Smooth muscle cell (in vitro differentiated cells): ENCODE measurements around the gene CHST7. TPM values are rescaled to one million over a fixed set of nuclear protein-coding genes. Genes with fewer than 3 reads are reported as not detected.
"Not testable (repeated sequence)": the region's sequence is repeated elsewhere in the genome, so short reads cannot be mapped to it uniquely, and the experiment has no call there.

Experiments
- DNase-seq: peaks from one replicate; lab custom pipeline; 2025; ENCODE audit not compliant: unreplicated experiment; lab: John Stamatoyannopoulos, UW
- H2AFZ ChIP-seq: fragments of 200-600 bp; sonication (generic); 2 replicates; pipeline ENCODE4 v1.6.0; 2016; ENCODE audit warnings: antibody characterized with exemption, low read depth, mild to moderate bottlenecking
- H3F3A ChIP-seq: fragments of 200-600 bp; sonication (generic); 2 replicates; pipeline ENCODE4 v1.6.0; 2017; ENCODE audit warnings: antibody characterized with exemption, low read depth
- H3K27ac ChIP-seq: fragments of 200-600 bp; sonication (generic); 2 replicates; pipeline ENCODE4 v1.5.1; 2016; ENCODE audit warnings: low read depth, mild to moderate bottlenecking
- H3K27me3 ChIP-seq: fragments of 200-600 bp; sonication (generic); 2 replicates; pipeline ENCODE4 v1.6.1; 2016; ENCODE audit warnings: low read depth, mild to moderate bottlenecking
- H3K36me3 ChIP-seq: fragments of 200-600 bp; sonication (generic); 2 replicates; pipeline ENCODE4 v1.5.1; 2016; ENCODE audit warnings: low read depth
- H3K4me1 ChIP-seq: fragments of 200-600 bp; sonication (generic); 2 replicates; pipeline ENCODE4 v1.5.1; 2016; ENCODE audit warnings: low read depth
- H3K4me2 ChIP-seq: fragments of 200-600 bp; sonication (generic); 2 replicates; pipeline ENCODE4 v1.6.0; 2016; ENCODE audit warnings: mild to moderate bottlenecking
- H3K4me3 ChIP-seq: fragments of 200-600 bp; sonication (generic); 2 replicates; pipeline ENCODE4 v1.5.1; 2016; ENCODE audit warnings: mild to moderate bottlenecking
- H3K79me2 ChIP-seq: fragments of 200-600 bp; sonication (generic); 2 replicates; pipeline ENCODE4 v1.6.0; 2016; ENCODE audit warnings: low read depth, mild to moderate bottlenecking
- H3K9ac ChIP-seq: fragments of 200-600 bp; sonication (generic); 2 replicates; pipeline ENCODE4 v1.6.0; 2016; ENCODE audit warnings: low read depth
- H3K9me3 ChIP-seq: fragments of 200-600 bp; sonication (generic); replicated peaks from 2 replicates; pipeline ENCODE4 v1.5.1; 2016; ENCODE audit warnings: low read depth
- H4K20me1 ChIP-seq: fragments of 200-600 bp; sonication (generic); 2 replicates; pipeline ENCODE4 v1.6.0; 2016; ENCODE audit warnings: low read depth
- WGBS: methylation state at CpG from one replicate; pipeline ENCODE4 v1.1.7; 2016; ENCODE audit warnings: low lambda C conversion rate; 5-methylcytosine and 5-hydroxymethylcytosine counted together
- polyA plus RNA-seq: library from polyadenylated mRNA; unstranded; fragments of >200 nt; fragmentation: Nextera tagmentation; extraction: Ambion mirVana; gene quantifications from 2 replicates; pipeline ENCODE4 v1.2.1, GENCODE V29; 2016
- total RNA-seq: library from RNA; depleted of rRNA; stranded (reverse); fragments of >200 nt; gene quantifications from 2 replicates; pipeline ENCODE4 v1.2.3, GENCODE V29; 2014
- TF ChIP-seq, protein P1 (sequence below): fragments of 200-600 bp; sonication (generic); IDR thresholded peaks from 2 replicates; pipeline ENCODE4 v1.5.1; 2017; ENCODE audit warnings: borderline replicate concordance, mild to moderate bottlenecking, antibody characterized with exemption; ENCODE audit not compliant: insufficient read depth, poor library complexity, severe bottlenecking

The CHST7 gene
- total and polyA plus RNA-seq, 2 experiments from 2014 or later, result 7.0 to 9.3 TPM

DNA sequence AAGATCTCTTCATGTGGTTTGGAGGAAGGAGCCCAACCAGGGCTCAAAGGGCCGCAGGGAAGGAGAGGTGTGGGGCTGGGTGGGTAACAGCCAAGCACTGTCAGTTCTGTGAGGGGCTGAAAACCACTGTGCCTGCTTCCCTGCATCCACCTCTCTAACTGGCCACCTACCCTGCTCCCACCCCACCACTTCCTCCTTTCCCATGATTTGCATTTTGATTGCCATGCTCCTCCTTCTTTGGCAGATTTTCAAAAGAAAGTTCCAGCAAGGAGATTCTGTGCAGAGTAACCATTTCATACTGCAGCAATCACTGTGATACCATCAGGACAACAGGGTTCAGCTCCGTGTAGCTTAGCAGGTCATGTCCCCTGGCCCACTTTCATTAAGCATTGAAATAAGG, 30.1 kb upstream of the CHST7 start:
- Histone ChIP-seq H3K4me3 (no peak overlapping the region), H4K20me1 (peaks cover 4% of the 10 kb centered on the region), H3K27ac (no peak overlapping the region), H3K4me1 (no peaks in the 10 kb centered on the region), H3K79me2 (peaks cover 22% of the 10 kb centered on the region), H3K27me3 (no peaks in the 10 kb centered on the region), H3K9me3 (no peaks in the 10 kb centered on the region), H3K36me3 (no peaks in the 10 kb centered on the region), H3K4me2 (no peak overlapping the region), H3K9ac (no peak overlapping the region), H3F3A (no peaks in the 10 kb centered on the region), H2AFZ (no peak overlapping the region)
- TF ChIP-seq, protein P1, sequence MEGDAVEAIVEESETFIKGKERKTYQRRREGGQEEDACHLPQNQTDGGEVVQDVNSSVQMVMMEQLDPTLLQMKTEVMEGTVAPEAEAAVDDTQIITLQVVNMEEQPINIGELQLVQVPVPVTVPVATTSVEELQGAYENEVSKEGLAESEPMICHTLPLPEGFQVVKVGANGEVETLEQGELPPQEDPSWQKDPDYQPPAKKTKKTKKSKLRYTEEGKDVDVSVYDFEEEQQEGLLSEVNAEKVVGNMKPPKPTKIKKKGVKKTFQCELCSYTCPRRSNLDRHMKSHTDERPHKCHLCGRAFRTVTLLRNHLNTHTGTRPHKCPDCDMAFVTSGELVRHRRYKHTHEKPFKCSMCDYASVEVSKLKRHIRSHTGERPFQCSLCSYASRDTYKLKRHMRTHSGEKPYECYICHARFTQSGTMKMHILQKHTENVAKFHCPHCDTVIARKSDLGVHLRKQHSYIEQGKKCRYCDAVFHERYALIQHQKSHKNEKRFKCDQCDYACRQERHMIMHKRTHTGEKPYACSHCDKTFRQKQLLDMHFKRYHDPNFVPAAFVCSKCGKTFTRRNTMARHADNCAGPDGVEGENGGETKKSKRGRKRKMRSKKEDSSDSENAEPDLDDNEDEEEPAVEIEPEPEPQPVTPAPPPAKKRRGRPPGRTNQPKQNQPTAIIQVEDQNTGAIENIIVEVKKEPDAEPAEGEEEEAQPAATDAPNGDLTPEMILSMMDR, result no peak
- WGBS, result 86% methylated on average over 2 of the region's 2 CpGs
- no peak for DNase-seq

DNA sequence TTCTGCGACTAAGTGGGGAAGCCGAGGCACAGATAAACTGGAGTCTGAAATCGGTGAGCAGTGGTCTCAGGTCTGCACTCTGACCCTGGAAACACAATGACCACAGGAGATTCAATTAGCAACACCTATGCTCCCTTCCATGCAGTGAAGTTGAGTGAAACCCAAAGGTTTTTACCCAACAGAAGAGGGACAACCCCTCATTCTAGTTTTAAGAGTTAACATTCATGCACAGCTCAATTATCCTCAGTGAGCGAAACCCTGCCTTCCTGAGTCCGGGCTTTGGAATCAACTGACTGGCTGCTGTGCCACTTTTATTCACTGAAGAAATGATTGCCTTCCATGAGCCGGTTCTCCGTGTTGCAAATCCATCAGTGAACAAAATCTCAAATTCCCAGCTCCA, 29.0 kb upstream of the CHST7 start:
- H3K27me3 ChIP-seq, H3K9me3 ChIP-seq, H2AFZ ChIP-seq, H4K20me1 ChIP-seq, H3F3A ChIP-seq, H3K36me3 ChIP-seq, DNase-seq, H3K4me1 ChIP-seq: not testable (repeated sequence)
- H3K9ac ChIP-seq, result peak overlapping the region; percentile 96
- 68% methylated on average over 7 of the region's 7 CpGs for WGBS
- H3K79me2 ChIP-seq, result peaks cover 32% of the 10 kb centered on the region
- peak overlapping the region; percentile 96 for H3K27ac ChIP-seq
- peak overlapping the region; percentile 83 for H3K4me2 ChIP-seq
- peak overlapping the region; percentile 74 for H3K4me3 ChIP-seq

DNA sequence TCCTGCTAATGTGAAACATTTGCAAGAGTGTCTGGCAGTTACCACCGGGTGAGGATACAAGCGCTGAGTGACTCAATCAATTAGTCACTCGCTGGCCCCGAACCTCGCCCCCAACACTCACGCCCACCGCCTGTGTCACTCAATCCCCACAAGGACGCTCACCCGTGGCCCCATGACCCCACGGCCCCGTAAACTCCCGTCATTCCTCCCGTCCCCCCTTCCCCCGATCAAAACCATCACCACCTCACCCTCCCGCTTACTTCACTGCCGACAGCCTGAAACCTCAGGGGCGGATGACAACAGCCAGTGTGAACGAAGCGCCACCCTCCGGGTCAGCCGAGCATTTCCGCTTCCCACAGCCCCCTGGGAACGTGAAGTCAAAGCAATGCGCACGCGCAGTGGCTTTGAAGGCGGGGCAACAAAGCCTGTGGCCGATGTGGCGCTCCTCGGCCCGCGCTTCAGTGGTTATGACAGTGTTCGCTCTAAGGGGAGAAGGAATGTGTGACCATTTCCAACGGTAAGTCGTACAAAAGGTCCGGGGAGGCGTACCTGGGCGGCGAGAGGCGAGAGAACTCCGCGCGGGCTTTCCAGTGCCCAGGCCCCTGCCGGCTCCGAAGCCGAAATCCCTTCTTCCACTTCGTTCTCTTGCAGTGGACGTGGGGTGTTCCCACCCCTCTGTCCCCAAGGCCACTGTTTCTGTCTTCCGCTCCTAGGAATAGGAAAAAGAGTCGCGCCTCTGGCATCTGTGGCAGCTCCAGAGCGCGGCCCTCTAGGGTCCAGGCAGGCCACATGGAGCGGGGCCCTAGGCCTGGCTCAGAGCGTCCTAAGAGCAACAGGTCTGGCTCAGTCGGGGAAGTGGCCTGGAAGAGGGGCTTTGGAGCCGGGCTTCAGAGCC, 28.2 kb upstream of the CHST7 start, which contains the start of gene ZNF674:
Gene ZNF674, minus strand, starts transcription at position 311 of the 895 bp plus-strand sequence. CDS start 3,334 bp downstream, outside the sequence.
- TF ChIP-seq, protein P1, result no peak
- Histone ChIP-seq H3K36me3 (no peaks in the 10 kb centered on the region), H3K79me2 (peaks cover 38% of the 10 kb centered on the region), H2AFZ (no peak within 1 kb of the TSS), H3F3A (no peaks in the 10 kb centered on the region), H4K20me1 (peaks cover 4% of the 10 kb centered on the region), H3K9me3 (no peaks in the 10 kb centered on the region), H3K9ac (peak within 1 kb of the TSS; percentile 96), H3K27ac (peak within 1 kb of the TSS; percentile 96), H3K4me1 (no peaks in the 10 kb centered on the region), H3K4me3 (peak within 1 kb of the TSS; percentile 74), H3K27me3 (no peaks in the 10 kb centered on the region), H3K4me2 (peak within 1 kb of the TSS; percentile 83)
- 46% methylated on average over 57 of the region's 57 CpGs for WGBS
- peak; percentile 68 for DNase-seq

DNA sequence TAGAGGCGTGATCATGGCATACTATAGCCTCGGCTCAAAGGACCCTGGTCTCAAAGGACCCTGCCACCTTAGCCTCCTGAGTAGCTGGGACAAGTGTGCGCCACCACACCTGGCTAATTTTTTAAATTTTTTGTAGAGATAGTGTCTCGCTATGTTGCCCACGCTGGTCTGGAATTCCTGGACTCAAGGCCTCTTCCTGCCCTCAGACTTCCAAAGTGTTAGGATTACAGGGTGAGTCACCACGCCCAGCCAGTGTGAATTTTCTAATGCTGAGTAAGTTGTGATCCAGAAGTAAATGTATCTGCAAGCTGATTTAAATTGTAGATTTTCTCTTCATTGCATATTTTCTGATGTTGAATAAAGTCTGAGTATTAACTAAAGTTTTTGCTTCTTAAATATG, 25.7 kb upstream of the CHST7 start:
- H3K9me3 ChIP-seq, result no peaks in the 10 kb centered on the region
- no peaks in the 10 kb centered on the region for H3K27me3 ChIP-seq
- TF ChIP-seq, protein P1, result no peak
- H4K20me1 ChIP-seq, result peaks cover 4% of the 10 kb centered on the region
- no peak overlapping the region for H3K4me3 ChIP-seq
- peak overlapping the region; percentile 83 for H3K4me2 ChIP-seq
- no peak overlapping the region for H3K9ac ChIP-seq
- no peaks in the 10 kb centered on the region for H3K4me1 ChIP-seq
- WGBS, result 48% methylated on average over 6 of the region's 6 CpGs
- DNase-seq, result no peak
- no peaks in the 10 kb centered on the region for H3K36me3 ChIP-seq
- H3K79me2 ChIP-seq, result peaks cover 38% of the 10 kb centered on the region
- no peak overlapping the region for H2AFZ ChIP-seq
- H3F3A ChIP-seq, result no peaks in the 10 kb centered on the region
- H3K27ac ChIP-seq, result peak overlapping the region; percentile 96
